Measurements from ENCODE around the gene CADPS2. TPM values are rescaled to one million over a fixed set of nuclear protein-coding genes. Genes with fewer than 3 reads are reported as not detected.

The CADPS2 gene
- total and polyA plus RNA-seq, 10 of the 15 experiments (the other 5 are each of a cell fraction or from before 2014, with no cell fraction given), result 0.05 to 7.5 (median 0.25) TPM

DNA sequence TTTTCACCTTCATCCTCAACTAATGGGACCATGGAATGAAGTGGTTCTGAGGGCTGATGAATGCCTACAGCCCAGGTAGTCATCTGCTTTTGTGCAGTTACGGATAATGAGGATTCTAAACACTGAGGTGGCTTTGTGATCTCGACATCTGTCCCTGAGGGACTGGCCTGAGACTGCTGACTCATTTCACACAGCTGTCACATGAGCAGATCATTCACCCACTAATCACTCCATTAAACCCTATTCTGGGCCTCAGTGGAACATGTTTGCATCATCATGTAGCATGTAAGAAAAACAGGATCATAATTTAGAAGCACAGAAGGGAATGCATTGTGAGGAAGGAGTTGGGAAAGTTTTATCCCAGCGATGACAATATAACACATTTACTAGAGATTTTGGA lies 502.3 kb downstream of the CADPS2 start (continued):
- TF ChIP-seq, protein P1, sequence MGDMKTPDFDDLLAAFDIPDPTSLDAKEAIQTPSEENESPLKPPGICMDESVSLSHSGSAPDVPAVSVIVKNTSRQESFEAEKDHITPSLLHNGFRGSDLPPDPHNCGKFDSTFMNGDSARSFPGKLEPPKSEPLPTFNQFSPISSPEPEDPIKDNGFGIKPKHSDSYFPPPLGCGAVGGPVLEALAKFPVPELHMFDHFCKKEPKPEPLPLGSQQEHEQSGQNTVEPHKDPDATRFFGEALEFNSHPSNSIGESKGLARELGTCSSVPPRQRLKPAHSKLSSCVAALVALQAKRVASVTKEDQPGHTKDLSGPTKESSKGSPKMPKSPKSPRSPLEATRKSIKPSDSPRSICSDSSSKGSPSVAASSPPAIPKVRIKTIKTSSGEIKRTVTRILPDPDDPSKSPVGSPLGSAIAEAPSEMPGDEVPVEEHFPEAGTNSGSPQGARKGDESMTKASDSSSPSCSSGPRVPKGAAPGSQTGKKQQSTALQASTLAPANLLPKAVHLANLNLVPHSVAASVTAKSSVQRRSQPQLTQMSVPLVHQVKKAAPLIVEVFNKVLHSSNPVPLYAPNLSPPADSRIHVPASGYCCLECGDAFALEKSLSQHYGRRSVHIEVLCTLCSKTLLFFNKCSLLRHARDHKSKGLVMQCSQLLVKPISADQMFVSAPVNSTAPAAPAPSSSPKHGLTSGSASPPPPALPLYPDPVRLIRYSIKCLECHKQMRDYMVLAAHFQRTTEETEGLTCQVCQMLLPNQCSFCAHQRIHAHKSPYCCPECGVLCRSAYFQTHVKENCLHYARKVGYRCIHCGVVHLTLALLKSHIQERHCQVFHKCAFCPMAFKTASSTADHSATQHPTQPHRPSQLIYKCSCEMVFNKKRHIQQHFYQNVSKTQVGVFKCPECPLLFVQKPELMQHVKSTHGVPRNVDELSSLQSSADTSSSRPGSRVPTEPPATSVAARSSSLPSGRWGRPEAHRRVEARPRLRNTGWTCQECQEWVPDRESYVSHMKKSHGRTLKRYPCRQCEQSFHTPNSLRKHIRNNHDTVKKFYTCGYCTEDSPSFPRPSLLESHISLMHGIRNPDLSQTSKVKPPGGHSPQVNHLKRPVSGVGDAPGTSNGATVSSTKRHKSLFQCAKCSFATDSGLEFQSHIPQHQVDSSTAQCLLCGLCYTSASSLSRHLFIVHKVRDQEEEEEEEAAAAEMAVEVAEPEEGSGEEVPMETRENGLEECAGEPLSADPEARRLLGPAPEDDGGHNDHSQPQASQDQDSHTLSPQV (IDR thresholded peaks at IDR 0.05), result no peak
- no peak for TF ChIP-seq HDAC2 (IDR thresholded peaks at IDR 0.05)
- TF ChIP-seq, protein P2, sequence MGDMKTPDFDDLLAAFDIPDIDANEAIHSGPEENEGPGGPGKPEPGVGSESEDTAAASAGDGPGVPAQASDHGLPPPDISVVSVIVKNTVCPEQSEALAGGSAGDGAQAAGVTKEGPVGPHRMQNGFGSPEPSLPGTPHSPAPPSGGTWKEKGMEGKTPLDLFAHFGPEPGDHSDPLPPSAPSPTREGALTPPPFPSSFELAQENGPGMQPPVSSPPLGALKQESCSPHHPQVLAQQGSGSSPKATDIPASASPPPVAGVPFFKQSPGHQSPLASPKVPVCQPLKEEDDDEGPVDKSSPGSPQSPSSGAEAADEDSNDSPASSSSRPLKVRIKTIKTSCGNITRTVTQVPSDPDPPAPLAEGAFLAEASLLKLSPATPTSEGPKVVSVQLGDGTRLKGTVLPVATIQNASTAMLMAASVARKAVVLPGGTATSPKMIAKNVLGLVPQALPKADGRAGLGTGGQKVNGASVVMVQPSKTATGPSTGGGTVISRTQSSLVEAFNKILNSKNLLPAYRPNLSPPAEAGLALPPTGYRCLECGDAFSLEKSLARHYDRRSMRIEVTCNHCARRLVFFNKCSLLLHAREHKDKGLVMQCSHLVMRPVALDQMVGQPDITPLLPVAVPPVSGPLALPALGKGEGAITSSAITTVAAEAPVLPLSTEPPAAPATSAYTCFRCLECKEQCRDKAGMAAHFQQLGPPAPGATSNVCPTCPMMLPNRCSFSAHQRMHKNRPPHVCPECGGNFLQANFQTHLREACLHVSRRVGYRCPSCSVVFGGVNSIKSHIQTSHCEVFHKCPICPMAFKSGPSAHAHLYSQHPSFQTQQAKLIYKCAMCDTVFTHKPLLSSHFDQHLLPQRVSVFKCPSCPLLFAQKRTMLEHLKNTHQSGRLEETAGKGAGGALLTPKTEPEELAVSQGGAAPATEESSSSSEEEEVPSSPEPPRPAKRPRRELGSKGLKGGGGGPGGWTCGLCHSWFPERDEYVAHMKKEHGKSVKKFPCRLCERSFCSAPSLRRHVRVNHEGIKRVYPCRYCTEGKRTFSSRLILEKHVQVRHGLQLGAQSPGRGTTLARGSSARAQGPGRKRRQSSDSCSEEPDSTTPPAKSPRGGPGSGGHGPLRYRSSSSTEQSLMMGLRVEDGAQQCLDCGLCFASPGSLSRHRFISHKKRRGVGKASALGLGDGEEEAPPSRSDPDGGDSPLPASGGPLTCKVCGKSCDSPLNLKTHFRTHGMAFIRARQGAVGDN (IDR thresholded peaks at IDR 0.05), result no peak
- no peak for TF ChIP-seq PML (IDR thresholded peaks at IDR 0.05; ENCODE audit: low read length)
- no peak for TF ChIP-seq EGR1 (IDR thresholded peaks at IDR 0.05; ENCODE audit: borderline replicate concordance in 1 of 2, low read depth in 2 of 2, low read length in 2 of 2)
- TF ChIP-seq, protein P3, sequence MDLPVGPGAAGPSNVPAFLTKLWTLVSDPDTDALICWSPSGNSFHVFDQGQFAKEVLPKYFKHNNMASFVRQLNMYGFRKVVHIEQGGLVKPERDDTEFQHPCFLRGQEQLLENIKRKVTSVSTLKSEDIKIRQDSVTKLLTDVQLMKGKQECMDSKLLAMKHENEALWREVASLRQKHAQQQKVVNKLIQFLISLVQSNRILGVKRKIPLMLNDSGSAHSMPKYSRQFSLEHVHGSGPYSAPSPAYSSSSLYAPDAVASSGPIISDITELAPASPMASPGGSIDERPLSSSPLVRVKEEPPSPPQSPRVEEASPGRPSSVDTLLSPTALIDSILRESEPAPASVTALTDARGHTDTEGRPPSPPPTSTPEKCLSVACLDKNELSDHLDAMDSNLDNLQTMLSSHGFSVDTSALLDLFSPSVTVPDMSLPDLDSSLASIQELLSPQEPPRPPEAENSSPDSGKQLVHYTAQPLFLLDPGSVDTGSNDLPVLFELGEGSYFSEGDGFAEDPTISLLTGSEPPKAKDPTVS (IDR thresholded peaks at IDR 0.05; ENCODE audit: low read depth, low read length), result no peak
- TF ChIP-seq CEBPB (IDR thresholded peaks at IDR 0.05; ENCODE audit: borderline replicate concordance in 1 of 2, low read depth in 2 of 2, low read length in 2 of 2), result no peak
- TF ChIP-seq MEF2B (IDR thresholded peaks at IDR 0.05; ENCODE audit: partially characterized antibody, poor library complexity, severe bottlenecking), result peak; percentile 93
- no peak for TF ChIP-seq WRNIP1 (IDR thresholded peaks at IDR 0.05; ENCODE audit: borderline replicate concordance, low read depth, low read length)
- TF ChIP-seq GABPA (IDR thresholded peaks at IDR 0.05; ENCODE audit: low read depth), result no peak
- TF ChIP-seq MYB (IDR thresholded peaks at IDR 0.05; ENCODE audit: borderline replicate concordance, low read depth, low read length), result no peak
- TF ChIP-seq, protein P4, sequence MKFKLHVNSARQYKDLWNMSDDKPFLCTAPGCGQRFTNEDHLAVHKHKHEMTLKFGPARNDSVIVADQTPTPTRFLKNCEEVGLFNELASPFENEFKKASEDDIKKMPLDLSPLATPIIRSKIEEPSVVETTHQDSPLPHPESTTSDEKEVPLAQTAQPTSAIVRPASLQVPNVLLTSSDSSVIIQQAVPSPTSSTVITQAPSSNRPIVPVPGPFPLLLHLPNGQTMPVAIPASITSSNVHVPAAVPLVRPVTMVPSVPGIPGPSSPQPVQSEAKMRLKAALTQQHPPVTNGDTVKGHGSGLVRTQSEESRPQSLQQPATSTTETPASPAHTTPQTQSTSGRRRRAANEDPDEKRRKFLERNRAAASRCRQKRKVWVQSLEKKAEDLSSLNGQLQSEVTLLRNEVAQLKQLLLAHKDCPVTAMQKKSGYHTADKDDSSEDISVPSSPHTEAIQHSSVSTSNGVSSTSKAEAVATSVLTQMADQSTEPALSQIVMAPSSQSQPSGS (IDR thresholded peaks at IDR 0.05; ENCODE audit: low read length), result no peak
- TF ChIP-seq POLR2A (IDR thresholded peaks at IDR 0.05; ENCODE audit: low read depth, low read length), result no peak
- TF ChIP-seq, protein P5, sequence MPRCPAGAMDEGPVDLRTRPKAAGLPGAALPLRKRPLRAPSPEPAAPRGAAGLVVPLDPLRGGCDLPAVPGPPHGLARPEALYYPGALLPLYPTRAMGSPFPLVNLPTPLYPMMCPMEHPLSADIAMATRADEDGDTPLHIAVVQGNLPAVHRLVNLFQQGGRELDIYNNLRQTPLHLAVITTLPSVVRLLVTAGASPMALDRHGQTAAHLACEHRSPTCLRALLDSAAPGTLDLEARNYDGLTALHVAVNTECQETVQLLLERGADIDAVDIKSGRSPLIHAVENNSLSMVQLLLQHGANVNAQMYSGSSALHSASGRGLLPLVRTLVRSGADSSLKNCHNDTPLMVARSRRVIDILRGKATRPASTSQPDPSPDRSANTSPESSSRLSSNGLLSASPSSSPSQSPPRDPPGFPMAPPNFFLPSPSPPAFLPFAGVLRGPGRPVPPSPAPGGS (IDR thresholded peaks at IDR 0.05; ENCODE audit: borderline replicate concordance, insufficient read depth, low read depth, low read length, poor library complexity, severe bottlenecking), result no peak
- no peak for TF ChIP-seq POLR2AphosphoS2 (IDR thresholded peaks at IDR 0.05; ENCODE audit: low read depth, low read length)
- TF ChIP-seq JUNB (IDR thresholded peaks at IDR 0.05), result no peak
- peak; percentile 89; the same call in 1 of the 2 replicates for TF ChIP-seq JUND (IDR thresholded peaks at IDR 0.05; ENCODE audit: low read depth, low read length)
